Melanocyte of skin (primary cell): Measurements from ENCODE around the gene SMIM23. TPM values are rescaled to one million over a fixed set of nuclear protein-coding genes. Genes with fewer than 3 reads are reported as not detected.

ENCODE experiments used
- total RNA-seq, 2 donors: library from RNA; depleted of rRNA; stranded (reverse); fragments of >200 nt; gene quantifications; 2 replicates each; pipeline ENCODE4 v1.2.3, GENCODE V29; 2012

Gene SMIM23
- total RNA-seq = not detected

DNA sequence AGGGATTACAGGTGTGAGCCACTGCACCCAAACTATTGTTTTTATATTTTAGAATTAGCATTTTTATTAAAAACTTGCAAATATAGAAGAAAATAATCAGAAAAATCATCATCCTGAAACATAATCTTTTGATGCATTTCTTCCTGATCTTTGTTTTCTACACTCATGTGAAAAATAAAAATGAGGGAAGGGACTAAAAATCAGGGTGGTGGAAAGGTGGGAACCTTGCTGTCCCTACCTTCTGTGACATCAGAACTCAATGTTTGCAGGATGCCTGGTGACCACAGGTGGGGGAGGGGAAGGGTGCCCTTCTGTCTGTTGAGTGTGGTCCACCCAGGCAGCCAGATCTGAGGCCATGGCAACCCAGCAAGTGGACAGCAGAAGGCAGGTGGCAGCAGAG lies at the start of gene SMIM23:
Gene SMIM23, plus strand, starts transcription at position 301 of the 400 bp plus-strand sequence. Its CDS starts 55 bp downstream, at position 356.

Other genes starting within 250 kb of the SMIM23 start
- 10 to 100 TPM; 70.9 to 89.9 TPM for gene FBXW11, start 220.8 kb downstream of the SMIM23 start, total RNA-seq